GM19452 (cell line): Measurements from ENCODE around the gene RTCB.
"Not testable (repeated sequence)": the region's sequence is repeated elsewhere in the genome, so short reads cannot be mapped to it uniquely, and the experiment has no call there.

Experiments used
- ATAC-seq: cut with Tn5 transposase; IDR thresholded peaks from one replicate; pipeline ENCODE4 v1.9.1; 2021; ENCODE audit not compliant: unreplicated experiment

Gene RTCB

DNA sequence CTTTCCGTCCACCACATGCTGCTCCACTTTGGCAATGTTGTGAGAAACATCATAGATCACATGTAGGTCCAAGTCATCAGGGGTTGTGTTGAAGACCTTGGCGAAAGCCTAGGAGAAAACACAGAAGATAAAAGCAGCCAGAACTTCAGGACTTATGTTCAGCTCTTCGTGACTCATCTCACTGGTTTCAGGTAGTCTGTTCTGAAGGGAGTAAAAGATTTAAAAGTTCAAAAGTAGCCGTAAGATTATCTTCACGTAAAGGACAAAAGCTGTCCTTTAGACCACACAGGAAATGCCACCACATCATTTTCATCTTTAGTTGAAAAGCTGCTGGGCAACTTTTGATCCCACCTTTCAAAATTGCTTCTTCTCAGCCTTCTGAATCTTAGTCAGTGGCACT, 16.9 kb downstream of the RTCB start:
- ATAC-seq = no peak

GRCh38 chr22:32389685-32390084, 22.4 kb downstream of the RTCB start:
- no peak for ATAC-seq

- ATAC-seq = no peak
These were observed 26.4 kb downstream of the RTCB start for GRCh38 chr22:32385681-32386080.

DNA sequence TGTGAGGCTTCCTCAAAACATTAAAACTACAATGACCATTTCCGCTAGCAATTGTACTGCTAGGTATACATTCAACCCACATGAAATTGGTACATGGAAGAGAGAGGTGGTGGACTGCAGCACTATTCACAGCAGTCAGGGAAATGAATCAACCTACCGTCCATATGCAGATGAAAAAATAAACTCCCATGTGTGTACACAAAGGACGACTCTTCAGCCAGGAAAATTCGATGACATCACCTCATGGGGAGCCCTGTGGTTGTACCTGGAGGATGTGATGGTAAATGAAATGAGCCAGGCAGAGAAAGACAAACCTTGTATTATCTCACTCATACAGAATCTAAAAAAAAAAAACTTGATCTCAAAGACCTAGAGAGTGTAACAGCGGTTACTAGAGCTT, 31.1 kb downstream of the RTCB start:
- no peak for ATAC-seq

GRCh38 chr22:32378707-32379272, 33.3 kb downstream of the RTCB start:
- ATAC-seq = no peak

DNA sequence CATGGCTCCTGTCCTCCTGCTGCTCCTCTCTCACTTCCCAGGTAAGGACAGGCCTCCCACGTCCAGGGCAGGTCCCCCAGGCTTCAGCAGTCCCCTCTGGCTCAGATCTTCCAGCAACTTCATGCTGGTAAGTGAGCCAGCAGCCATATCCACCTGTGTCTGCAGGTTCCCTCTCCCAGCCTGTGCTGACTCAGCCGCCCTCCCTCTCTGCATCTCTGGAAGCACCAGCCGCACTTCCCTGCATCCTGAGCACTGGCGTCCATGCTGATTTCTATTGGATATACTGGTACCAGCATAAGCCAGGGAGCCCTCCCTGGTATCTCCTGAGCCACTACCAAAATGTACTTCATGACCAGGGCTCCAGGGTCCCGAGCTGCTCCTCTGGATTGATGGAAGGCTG, 35.4 kb downstream of the RTCB start:
- ATAC-seq = no peak

- no peak for ATAC-seq
These were observed 36.2 kb downstream of the RTCB start for GRCh38 chr22:32375678-32376450.

GRCh38 chr22:32364210-32364609, 47.8 kb downstream of the RTCB start:
- no peak for ATAC-seq

GRCh38 chr22:32361257-32361656, 50.8 kb downstream of the RTCB start:
- no peak for ATAC-seq

DNA sequence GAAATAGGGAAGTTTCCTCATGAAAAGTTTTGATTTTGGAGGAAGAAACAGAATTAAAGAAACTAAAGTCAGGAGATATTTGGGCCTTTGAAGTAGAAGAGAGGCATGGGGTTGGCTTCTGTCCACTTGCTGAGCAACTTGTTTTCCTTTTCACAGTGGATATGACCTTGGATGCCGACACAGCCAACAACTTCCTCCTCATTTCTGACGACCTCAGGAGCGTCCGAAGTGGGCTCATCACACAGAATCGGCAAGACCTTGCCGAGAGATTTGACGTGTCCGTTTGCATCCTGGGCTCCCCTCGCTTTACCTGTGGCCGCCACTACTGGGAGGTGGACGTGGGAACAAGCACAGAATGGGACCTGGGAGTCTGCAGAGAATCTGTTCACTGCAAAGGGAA, 52.0 kb downstream of the RTCB start:
- ATAC-seq = not testable (repeated sequence)

GRCh38 chr22:32357567-32357966, 54.5 kb downstream of the RTCB start, which contains the start of gene RFPL3:
Gene RFPL3 (plus strand): TSS chr22:32357867. CDS start chr22:32358072, 205 bp downstream.
- not testable (repeated sequence) for ATAC-seq

- ATAC-seq = no peak
These were observed 56.3 kb downstream of the RTCB start for GRCh38 chr22:32355760-32356159.

GRCh38 chr22:32354360-32355351, 57.4 kb downstream of the RTCB start:
- ATAC-seq = no peak

GRCh38 chr22:32353840-32354239, 58.2 kb downstream of the RTCB start:
- no peak for ATAC-seq

DNA sequence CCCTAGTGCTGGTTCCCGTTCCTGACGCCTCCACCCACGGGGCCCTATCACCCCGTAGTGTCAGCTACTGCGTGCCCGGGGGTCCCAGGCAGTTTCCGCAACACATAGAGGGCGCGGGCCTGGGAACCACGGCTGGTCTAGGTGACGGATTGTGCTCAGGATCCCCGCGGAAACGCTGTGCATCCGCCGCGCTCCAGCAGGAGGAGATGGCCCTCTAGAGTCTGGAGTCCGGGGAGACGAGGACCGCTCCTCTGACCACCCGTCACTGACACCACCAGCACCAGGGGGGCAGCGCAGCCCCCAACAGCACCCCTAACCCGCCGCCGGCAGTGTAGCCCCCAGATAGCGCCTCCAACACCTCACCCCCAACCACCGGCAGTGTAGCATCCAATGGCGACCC, 58.8 kb downstream of the RTCB start:
- no peak for ATAC-seq

GRCh38 chr22:32352681-32353080, 59.4 kb downstream of the RTCB start:
- ATAC-seq = no peak

DNA sequence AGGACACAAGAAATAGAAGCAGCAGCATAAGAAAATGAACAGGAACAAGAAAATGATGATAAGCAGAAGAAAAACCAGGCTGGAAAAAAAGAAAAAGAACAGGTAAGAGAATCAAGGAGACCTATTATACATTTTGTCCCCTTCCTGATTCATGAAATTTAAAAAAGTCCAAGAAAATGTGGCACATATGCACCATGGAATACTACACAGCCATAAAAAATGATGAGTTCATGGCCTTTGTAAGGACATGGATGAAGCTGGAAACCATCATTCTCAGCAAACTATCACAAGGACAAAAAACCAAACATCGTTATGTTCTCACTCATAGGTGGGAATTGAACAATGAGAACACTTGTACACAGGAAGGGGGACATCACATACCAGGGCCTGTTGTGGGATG, 60.2 kb downstream of the RTCB start:
- not testable (repeated sequence) for ATAC-seq

- ATAC-seq = no peak
These were observed 63.9 kb downstream of the RTCB start for GRCh38 chr22:32348031-32348611.

DNA sequence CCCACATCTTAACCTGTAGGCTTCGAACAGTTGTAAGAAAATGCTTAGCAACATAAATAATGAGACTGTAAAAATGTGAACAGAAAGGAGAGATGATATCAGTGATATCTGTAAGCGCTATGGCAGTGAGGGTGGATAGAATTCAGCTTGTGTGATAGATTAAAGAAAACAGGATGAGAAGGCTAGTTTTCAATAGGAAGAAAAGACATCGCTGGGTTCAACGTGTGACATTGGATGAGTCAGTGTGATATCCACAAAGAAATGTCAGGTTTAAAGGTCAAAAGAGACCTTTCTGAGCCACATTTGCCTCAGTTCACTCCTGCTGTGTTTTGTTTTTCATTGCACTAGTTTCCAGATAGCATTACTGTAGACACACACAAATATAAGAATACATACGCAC, 68.1 kb downstream of the RTCB start:
- ATAC-seq = no peak

GRCh38 chr22:32342977-32343376, 69.1 kb downstream of the RTCB start:
- ATAC-seq = no peak

- ATAC-seq = no peak
These were observed 70.8 kb downstream of the RTCB start for GRCh38 chr22:32341122-32341740.
